Stimulated activated CD8-positive, alpha-beta memory T cell treated with anti-CD3 and anti-CD28 coated beads, Interleukin-7, amount 100 ng/mL, for 1 hour (primary cell): ENCODE data around the gene TENM4.

ENCODE experiments used
- DNase-seq, 2 donors: peaks; one replicate each; pipeline ENCODE4 v3.0.0-alpha.2; 2020; ENCODE audit warnings: low read depth in 2 of 2

The TENM4 gene

DNA sequence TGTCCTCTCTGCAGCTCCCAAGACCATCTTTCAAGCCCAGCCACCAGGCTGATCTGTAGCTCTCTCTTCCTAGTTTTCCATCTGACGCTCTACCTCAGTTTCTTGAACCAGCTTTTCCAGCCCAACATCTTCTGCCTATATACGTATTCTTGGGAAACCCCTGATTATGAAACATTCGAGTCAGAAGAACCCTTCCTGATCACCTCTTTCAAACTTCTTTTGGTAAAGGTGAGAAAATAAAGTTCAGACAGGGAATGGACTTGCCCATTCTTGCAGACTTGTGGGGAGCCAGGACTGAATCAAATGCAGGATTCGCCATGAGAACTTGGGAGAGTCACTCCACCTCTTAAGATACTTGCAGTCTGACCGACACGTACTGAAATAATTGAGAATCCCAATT lies 696.6 kb downstream of the TENM4 start:
- no peak for DNase-seq

DNA sequence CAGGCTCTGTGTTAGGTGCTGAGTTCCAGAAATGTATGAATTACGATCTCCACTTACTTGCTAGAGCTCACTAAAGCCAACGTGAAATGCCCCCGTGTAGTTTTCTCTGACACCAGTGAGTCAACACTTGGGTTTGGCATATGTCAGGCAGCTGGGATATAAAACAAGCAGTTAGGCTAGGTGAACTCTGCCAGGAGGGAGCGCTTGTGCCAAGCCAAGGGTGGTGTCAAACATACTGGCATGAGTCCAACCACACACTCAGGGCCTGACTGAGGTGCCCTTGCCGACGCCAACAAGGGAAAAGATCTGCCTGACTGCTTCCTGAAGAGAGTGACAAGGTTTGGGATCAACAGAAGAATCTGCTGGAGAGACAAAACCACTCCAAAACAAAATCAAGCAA lies 698.4 kb downstream of the TENM4 start:
- no peak for DNase-seq

DNA sequence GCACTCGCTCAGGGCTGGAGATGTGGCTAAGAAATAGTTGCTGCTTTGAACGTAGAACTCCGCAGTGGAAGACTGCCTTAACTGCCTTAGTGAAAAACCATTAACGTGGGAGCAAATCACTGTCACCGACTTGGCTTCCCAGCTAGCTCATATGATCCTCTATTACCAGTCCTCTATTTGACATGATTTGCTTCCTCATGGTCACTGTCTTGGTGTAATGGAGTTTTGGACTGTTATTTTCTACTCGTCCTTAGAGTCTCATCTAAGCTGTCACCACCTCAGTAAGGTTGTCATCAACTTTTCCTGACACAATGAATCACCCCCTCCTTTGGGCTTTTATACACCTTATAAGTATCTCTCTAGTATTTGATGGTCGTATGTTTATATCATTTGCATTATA lies 699.1 kb downstream of the TENM4 start:
- no peak for DNase-seq

GRCh38 chr11:78740199-78741071 lies 700.4 kb downstream of the TENM4 start:
- DNase-seq, result no peak

GRCh38 chr11:78737891-78738290 lies 702.9 kb downstream of the TENM4 start:
- no peak for DNase-seq

GRCh38 chr11:78737301-78737700 lies 703.5 kb downstream of the TENM4 start:
- no peak for DNase-seq

GRCh38 chr11:78735711-78736110 lies 705.1 kb downstream of the TENM4 start:
- DNase-seq, result no peak

DNA sequence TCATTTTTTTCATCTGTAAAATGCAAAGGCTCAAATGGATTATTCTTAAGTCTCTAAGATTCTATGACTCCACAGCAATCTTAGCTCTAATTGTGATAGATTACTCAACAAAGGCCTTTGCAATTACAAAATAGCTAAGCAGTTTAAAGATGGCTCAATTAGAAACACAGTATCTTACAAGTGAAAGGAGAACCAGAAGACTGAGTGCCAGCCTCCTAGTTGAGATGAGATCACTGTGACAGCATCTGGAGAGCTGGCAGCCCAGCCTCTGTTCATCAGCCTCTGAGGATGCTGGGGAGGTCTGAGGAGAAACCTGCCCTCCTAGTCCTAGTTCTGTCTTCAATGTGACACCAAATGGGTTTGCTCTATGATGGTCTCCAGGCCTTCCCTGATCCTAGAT lies 707.8 kb downstream of the TENM4 start:
- no peak for DNase-seq

- no peak for DNase-seq
Measured at GRCh38 chr11:78732246-78732645, 708.6 kb downstream of the TENM4 start.

DNA sequence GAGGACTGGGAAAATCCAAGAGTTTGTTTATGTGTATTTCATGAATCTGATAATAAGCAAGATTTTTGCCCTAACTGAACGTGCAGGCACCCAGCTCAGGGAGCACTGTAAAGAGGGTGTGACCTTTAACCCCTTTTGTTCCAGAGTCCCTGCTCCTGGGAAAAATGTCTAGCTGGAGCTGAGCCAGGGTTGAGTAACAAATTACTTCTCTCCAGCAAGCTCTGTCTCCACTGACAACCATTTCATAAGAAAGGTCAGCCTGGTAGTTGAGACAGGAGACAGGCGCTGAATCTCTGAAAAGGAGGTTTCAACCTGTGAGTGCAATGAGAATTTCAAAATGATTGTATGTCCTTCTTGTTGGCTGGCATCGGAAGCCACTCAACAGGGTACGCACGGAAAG lies 709.8 kb downstream of the TENM4 start:
- no peak for DNase-seq

DNA sequence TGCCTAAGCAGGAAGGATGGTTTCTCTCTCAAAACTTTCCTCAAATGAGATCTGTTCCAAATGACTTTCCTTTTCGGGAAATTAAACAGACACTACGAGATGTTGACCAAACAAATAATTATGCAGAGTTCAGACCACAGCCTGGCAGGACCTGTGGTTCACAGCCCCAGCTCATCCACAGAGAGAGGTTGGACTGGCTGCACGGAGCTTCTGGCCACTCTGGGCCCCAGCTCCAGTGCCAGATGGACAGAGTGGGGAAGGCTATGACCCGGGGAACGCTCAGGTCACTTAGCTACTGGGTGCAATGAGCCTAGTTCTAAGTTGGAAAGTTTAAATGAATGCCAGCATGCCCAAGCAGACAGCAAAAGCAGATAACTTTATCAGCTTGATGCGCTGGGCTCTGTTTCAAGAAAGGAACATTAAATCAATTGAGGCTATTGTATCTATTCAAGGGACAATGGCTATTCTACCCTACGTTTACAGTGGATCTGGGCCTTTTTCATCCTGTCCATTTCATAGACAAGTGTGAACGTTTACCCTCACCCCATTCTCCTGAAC lies 710.5 kb downstream of the TENM4 start:
- no peak for DNase-seq

DNA sequence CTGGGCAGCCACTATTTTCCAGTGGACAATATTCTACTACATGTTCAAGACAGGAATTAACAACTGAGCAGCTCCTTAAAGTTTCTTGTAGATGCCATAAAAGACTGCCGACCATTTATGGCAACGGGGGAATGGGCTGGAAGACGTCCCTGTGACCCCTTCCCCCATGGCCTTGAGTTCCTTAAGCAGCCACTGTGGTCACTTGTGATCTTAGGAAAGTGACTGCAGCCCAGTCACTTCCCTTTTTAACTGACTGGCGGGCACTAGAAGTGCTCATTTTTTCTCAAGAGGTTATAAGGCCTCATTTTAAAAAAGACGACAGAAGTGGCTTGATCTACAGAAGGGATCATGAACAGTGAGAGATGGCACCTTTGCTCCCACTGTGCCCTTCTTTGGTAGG lies 713.0 kb downstream of the TENM4 start:
- DNase-seq, result no peak

DNA sequence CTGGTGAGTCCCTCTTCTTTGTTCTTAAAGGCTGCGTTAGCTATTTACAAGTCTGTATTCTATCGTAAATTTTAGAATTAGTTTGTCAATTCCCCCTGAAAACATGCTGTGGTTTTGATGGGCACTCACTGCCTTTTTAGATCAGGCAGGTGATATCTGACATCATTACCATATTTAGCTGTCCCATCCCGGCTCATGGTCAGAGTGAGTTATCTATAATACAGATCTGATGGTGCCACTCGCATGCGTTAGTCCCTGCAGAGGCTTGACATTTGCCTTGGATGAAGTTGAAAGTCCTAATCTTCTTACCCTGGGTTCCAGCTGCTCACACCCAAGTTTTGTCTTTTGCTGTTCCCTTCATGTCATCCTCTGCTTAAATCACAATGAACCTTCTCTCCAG lies 715.6 kb downstream of the TENM4 start:
- no peak for DNase-seq

DNA sequence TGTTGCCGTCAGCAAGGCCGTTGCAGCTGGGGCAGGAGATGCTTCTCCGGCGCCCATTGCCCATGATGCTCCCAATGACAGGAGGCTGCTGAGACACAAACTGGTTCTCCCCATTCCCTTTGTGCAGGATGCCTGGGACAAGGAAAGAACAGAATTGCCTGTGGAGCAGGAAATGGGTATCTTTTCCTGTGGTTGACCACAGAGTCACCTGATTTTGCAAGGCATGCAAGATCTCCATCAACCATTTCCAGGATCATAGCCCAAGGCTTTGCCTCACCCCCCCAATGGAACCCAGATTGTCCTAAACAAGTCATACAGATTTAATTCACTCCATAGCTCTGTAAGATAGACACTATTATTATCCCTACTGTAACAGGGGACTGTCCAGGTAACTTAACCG lies 718.0 kb downstream of the TENM4 start:
- DNase-seq, result no peak

DNA sequence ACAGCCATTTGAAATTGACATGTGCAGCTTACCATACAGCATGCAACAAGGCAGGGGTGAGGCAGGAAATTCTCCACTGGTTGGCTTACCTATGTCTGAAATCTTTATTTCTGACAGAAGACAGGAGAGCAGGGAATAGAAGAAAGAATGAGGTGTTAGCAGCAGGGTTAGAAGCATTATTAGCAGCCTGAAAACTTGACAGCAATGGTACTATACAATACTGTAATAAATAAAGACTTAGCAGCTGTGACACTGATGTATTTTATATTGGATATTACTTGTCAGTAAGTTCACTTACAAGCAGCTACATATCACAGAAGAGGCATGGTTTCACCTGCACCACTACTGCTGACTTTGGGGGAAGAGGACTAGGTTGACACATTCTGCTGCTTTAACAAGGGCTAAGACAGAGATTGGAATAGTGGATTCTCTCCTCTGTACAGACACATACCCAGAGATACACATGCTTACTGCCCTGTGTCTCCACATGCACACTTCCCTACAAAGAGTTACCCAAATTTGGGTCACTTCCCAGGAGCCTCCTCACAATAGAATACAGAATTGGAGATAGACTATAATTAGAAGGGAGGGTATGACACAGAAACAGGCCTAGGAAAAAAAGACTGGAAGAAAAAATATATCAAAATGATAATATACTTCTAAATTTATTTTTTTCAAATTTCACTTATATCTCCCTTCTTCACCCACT lies 720.4 kb downstream of the TENM4 start:
- no peak for DNase-seq

DNA sequence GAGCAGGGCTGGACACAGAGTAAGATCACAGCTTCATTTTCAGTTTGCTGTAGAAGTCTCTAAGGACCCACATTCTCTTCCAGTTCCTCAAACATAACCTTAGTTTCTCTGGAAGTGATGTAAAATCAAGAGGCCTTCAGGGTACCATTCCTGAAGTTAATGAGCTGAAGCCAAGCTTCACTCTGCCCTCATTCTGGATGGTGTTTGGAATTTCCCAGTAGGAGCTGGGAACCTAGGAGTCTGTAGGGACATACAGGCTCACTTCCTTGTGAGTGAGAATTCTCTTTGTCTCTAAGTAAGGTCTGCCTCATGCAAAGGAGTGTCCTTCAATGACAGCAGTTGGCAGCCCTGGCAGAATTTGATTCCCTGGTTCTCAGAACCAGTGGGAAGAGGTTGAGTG lies 723.8 kb downstream of the TENM4 start:
- no peak for DNase-seq

- DNase-seq, result no peak
Measured at GRCh38 chr11:78715639-78716311, 725.1 kb downstream of the TENM4 start.

DNA sequence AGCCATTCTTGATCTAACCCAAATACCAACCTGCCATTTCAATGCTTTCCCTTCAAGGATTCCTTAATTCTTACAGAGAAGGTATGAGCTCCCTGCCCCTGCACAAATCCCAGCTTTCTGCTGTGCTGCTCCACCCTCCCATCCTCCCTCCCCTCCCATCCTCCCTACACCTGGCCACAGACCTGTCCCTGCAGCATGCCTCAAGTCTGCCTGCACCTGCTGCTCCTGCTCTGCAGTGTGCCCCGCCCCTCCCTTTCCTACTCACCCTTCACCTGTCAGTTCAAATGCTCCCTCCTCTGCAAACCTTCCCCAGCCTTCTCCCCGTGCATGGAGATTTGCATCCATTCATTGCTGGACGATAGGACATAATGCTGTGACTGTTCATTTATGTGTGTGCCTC lies 726.3 kb downstream of the TENM4 start:
- no peak for DNase-seq

DNA sequence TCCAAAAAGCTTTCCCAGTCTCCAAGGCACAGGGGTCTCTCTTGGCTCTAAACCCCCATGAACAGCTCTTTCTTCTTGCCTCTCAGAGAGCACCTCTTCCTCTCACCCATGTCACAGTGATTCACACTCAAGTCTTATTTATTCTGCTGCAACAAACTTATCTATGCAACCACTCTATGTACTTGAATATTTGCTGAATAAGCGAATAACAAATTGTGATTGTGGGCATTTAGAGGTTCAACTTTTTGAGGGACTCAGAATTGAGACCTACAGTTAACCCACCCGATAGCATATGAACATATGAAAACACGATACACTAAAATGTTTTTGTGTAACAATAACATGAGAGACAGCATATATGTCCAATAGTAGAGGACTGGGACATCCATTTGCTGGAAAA lies 729.1 kb downstream of the TENM4 start:
- DNase-seq, result no peak

DNA sequence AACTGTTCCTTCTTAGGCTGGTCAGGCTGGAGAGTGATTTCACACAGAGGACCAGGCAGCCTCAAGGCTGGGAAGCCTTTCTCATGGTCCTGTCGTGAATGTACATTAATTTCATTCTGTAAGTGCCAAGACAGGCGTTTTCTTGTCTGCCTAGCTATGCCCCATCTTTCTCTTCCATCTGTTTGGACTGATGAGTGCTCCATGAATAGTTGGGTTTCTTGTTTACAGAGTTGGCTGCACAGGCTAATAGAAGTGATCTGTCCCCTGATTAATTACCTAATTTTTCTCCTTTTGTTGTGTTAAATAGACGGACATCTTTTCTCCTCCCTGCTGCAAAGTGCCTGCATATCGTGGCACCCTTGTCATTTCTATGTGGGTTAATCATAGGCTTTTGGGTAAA lies 730.4 kb downstream of the TENM4 start:
- no peak for DNase-seq

DNA sequence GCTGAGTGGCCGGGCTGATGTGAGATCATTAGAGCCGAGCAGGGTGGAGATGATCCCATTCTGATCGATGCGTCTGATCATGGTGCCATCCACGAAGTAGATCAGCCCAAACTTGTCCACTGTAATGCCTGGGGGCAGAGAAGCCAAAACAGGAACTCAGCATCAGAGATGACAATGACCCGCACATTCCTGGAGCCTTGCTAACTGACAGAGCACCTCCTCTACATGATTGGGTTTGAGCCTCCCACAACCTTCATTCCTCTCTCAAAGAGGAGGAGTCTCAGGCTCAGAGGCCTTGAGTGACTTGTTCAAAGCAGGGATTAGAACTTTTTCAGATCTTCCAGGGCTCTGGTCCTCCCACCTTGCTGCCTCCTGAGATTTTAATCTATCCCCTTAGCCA lies 732.4 kb downstream of the TENM4 start:
- no peak for DNase-seq

DNA sequence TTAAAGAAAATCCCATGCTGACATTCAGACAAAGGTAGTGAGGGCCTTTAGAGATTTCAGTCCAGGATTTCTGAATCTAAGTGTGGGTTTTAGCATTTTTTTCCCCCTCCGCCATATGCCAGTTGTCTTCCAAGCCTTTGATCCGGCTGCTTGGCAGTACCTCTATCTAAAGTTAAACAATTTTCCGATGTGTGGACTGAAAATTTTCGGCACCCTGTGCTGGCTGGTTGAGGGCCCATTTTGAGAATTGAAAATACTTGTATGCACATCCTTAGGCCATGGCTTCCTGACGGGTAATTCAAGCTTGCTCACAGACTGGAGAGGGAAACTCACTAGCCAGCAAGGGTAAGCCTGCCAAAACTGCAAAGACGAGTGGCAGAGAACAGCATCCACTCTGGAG lies 734.3 kb downstream of the TENM4 start:
- DNase-seq, result no peak

- DNase-seq, result no peak
Measured at GRCh38 chr11:78704811-78705210, 736.0 kb downstream of the TENM4 start.
